Activated T-helper 9 cell treated with anti-CD3 and anti-CD28 coated beads, Interleukin-2, amount 50 U/mL, for 16 hours (primary cell): Measurements from ENCODE around the gene NPC1L1.
A peak's percentile ranks its signal among the peaks of the same experiment; 100 is the strongest.
"Not testable (repeated sequence)": the region's sequence is repeated elsewhere in the genome, so short reads cannot be mapped to it uniquely, and the experiment has no call there.

Source experiments
- DNase-seq: peaks from one replicate; pipeline ENCODE4 v3.0.0-alpha.2; 2020; ENCODE audit warnings: low read depth

NPC1L1 gene

GRCh38 chr7:44506592-44507288, 34.4 kb downstream of the NPC1L1 start:
- DNase-seq = not testable (repeated sequence)

- no peak for DNase-seq
Measured at GRCh38 chr7:44505595-44505994, 35.5 kb downstream of the NPC1L1 start.

- DNase-seq = no peak
Measured at GRCh38 chr7:44498230-44498954, 42.7 kb downstream of the NPC1L1 start.

- DNase-seq = no peak
Measured at GRCh38 chr7:44497155-44498027, 43.7 kb downstream of the NPC1L1 start.

- no peak for DNase-seq
Measured at GRCh38 chr7:44496385-44496784, 44.7 kb downstream of the NPC1L1 start.

GRCh38 chr7:44494960-44495359, 46.2 kb downstream of the NPC1L1 start:
- no peak for DNase-seq

- no peak for DNase-seq
Measured at GRCh38 chr7:44491229-44491628, 49.9 kb downstream of the NPC1L1 start.

- peak; percentile 70 for DNase-seq
Measured at GRCh38 chr7:44490351-44491200, 50.6 kb downstream of the NPC1L1 start, which contains the start of gene NUDCD3. Gene NUDCD3 (minus strand): TSS chr7:44490658. CDS start chr7:44490600, 58 bp downstream.

- DNase-seq = no peak
Measured at GRCh38 chr7:44489955-44490350, 51.2 kb downstream of the NPC1L1 start.

- no peak for DNase-seq
Measured at GRCh38 chr7:44488955-44489354, 52.2 kb downstream of the NPC1L1 start.

- no peak for DNase-seq
Measured at GRCh38 chr7:44486693-44487092, 54.4 kb downstream of the NPC1L1 start.

GRCh38 chr7:44486001-44486400, 55.1 kb downstream of the NPC1L1 start:
- DNase-seq = no peak

- DNase-seq = no peak
Measured at GRCh38 chr7:44484482-44485313, 56.4 kb downstream of the NPC1L1 start.

- no peak for DNase-seq
Measured at GRCh38 chr7:44482502-44483485, 58.3 kb downstream of the NPC1L1 start.

- DNase-seq = no peak
Measured at GRCh38 chr7:44477938-44478337, 63.2 kb downstream of the NPC1L1 start.

GRCh38 chr7:44477063-44477830, 63.9 kb downstream of the NPC1L1 start:
- peak; percentile 38 for DNase-seq

GRCh38 chr7:44476313-44476712, 64.8 kb downstream of the NPC1L1 start:
- no peak for DNase-seq

- DNase-seq = no peak
Measured at GRCh38 chr7:44473295-44473694, 67.8 kb downstream of the NPC1L1 start.

GRCh38 chr7:44472843-44473242, 68.3 kb downstream of the NPC1L1 start:
- no peak for DNase-seq
